Measurements from ENCODE around the gene ASZ1. TPM values are rescaled to one million over a fixed set of nuclear protein-coding genes. Genes with fewer than 3 reads are reported as not detected.

ASZ1 gene
- total RNA-seq, 2 donors from 2014 or later: not detected

GRCh38 chr7:117320523-117320922 is 106.8 kb downstream of the ASZ1 start:
- WGBS, 2 donors: 82 to 86% methylated on average over 3 to 10 of the region's 10 CpGs
- H3K27ac ChIP-seq: no peak overlapping the region
- no peak for DNase-seq
- H3K4me1 ChIP-seq: peaks cover 25% of the 10 kb centered on the region
- ATAC-seq: no peak
- no peaks in the 10 kb centered on the region for H3K36me3 ChIP-seq (replicated peaks in 1 of 2; ENCODE audit: insufficient read depth in 1 of 2, low read depth in 2 of 2)
- no peak for TF ChIP-seq CTCF (IDR thresholded peaks at IDR 0.05)
- no peak for TF ChIP-seq POLR2A (IDR thresholded peaks at IDR 0.05)
- no peak overlapping the region for H3K4me3 ChIP-seq
- H3K27me3 ChIP-seq: no peaks in the 10 kb centered on the region
- H3K9me3 ChIP-seq: no peaks in the 10 kb centered on the region
- intact Hi-C loops (cut with DNase I): no loop called here

DNA sequence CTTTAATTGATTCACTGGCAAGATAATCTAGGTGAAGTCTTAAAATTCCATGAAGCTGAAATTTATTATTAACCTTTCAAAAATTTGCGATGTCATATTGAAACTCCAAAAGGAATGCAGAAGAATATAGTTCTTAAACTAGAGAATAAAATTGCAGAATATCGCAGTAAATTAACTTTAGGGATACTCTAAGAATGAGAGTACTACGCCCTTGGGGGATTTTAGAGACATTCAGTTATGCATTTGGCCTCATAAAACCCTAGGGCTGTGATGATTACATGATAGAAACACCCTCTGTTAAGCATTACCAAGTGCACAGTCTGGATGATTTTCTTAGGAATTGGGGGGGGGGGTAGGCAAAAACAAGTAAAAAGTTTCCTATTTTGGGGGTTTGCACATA is 108.1 kb downstream of the ASZ1 start:
- no peak for DNase-seq
- no peak for TF ChIP-seq CTCF (IDR thresholded peaks at IDR 0.05)
- no peak for TF ChIP-seq POLR2A (IDR thresholded peaks at IDR 0.05)
- 68 to 74% methylated on average over 3 of the region's 3 CpGs for WGBS, 2 donors
- Histone ChIP-seq H3K27me3 (no peaks in the 10 kb centered on the region), H3K9me3 (no peaks in the 10 kb centered on the region), H3K27ac (no peak overlapping the region), H3K36me3 (replicated peaks in 1 of 2; ENCODE audit: insufficient read depth in 1 of 2, low read depth in 2 of 2) (no peaks in the 10 kb centered on the region), H3K4me1 (peaks cover 18% of the 10 kb centered on the region), H3K4me3 (no peak overlapping the region)
- intact Hi-C loops (cut with DNase I): no loop called here
- ATAC-seq: no peak

DNA sequence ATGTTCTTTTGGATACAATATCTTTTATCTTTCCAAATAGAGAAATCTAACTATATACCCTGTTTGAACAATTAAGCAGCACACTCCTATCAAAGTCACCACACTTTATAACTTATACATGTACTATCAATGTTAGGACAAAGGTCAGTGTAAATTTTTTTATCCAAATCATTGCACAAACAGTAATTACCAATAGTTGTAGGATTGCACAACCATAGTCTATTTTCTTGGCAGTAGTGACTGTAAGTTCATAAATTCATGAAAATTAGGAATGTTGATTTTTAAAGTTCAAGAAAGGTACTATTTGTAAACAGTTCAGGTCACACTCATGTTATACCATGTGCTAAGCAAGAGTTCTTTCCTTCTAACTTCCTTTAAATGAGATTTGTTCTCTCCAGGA is 113.7 kb downstream of the ASZ1 start:
- H3K9me3 ChIP-seq: no peaks in the 10 kb centered on the region
- H3K4me3 ChIP-seq: no peak overlapping the region
- intact Hi-C loops (cut with DNase I): no loop called here
- DNase-seq: no peak
- no peak for TF ChIP-seq CTCF (IDR thresholded peaks at IDR 0.05)
- H3K36me3 ChIP-seq (replicated peaks in 1 of 2; ENCODE audit: insufficient read depth in 1 of 2, low read depth in 2 of 2): no peaks in the 10 kb centered on the region
- H3K27ac ChIP-seq: no peak overlapping the region
- no peak for ATAC-seq
- no peaks in the 10 kb centered on the region for H3K27me3 ChIP-seq
- peaks cover 7% of the 10 kb centered on the region for H3K4me1 ChIP-seq

Other genes with a start within 250 kb of the ASZ1 start
- not detected for gene WNT2, start 104.4 kb downstream of the ASZ1 start, total RNA-seq
- gene CFTR, start 52.5 kb upstream of the ASZ1 start, total RNA-seq: 100 to 1,000 TPM; 251 to 329 TPM